ENCODE measurements around the gene DMGDH.

GRCh38 chr5:79091064-79091463 lies 21.6 kb upstream of the DMGDH start:
- TF ChIP-seq CTCF (IDR thresholded peaks at IDR 0.05) (no peak), ZFX (IDR thresholded peaks at IDR 0.05; ENCODE audit: borderline replicate concordance) (no peak)
